Body of pancreas (tissue), 4 donors: ENCODE results near the gene FBXO4.

Experiments
- CTCF ChIP-seq, 7 experiments: fragments of 450-650 bp in 4 of 7; fragments of 200-600 bp in 3 of 7; sonication (generic) in 3 of 7; IDR thresholded peaks; one replicate each; pipeline ENCODE4 v1.5.1; 2016 to 2019; ENCODE audit warnings: antibody characterized with exemption in 7 of 7
- POLR2A ChIP-seq, 3 donors: fragments of 450-650 bp; IDR thresholded peaks; one replicate each; pipeline ENCODE4 v1.6.1; 2016; ENCODE audit warnings: antibody characterized with exemption in 3 of 3, mild to moderate bottlenecking in 2 of 3

GRCh38 chr5:41921874-41922273, 3.2 kb upstream of the FBXO4 start:
- TF ChIP-seq CTCF (IDR thresholded peaks at IDR 0.05) (no peak), POLR2A (IDR thresholded peaks at IDR 0.05) (no peak)
